ENCODE results near the gene SGSM1.

DNA sequence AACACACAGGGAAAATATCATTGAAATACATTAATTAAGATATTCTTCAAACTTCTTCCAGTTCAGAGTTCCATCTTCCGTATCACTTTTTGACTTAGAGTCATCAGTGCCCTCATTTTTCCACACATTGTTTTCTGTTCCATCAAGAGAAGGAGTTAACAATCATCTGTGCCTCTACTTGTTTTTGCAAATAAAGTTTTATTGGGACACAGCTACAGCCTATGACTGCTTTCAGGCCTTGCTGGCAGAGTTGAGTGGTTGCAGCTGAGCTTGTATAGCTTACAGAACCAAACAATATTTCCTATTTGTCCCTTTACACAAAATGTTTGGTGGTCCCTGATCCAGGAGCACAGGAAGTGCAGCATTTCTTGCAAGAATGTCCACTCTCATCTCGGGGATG is 51.6 kb downstream of the SGSM1 start:
- TF ChIP-seq, protein P1, sequence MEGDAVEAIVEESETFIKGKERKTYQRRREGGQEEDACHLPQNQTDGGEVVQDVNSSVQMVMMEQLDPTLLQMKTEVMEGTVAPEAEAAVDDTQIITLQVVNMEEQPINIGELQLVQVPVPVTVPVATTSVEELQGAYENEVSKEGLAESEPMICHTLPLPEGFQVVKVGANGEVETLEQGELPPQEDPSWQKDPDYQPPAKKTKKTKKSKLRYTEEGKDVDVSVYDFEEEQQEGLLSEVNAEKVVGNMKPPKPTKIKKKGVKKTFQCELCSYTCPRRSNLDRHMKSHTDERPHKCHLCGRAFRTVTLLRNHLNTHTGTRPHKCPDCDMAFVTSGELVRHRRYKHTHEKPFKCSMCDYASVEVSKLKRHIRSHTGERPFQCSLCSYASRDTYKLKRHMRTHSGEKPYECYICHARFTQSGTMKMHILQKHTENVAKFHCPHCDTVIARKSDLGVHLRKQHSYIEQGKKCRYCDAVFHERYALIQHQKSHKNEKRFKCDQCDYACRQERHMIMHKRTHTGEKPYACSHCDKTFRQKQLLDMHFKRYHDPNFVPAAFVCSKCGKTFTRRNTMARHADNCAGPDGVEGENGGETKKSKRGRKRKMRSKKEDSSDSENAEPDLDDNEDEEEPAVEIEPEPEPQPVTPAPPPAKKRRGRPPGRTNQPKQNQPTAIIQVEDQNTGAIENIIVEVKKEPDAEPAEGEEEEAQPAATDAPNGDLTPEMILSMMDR (IDR thresholded peaks at IDR 0.05): no peak
- no peak for TF ChIP-seq POLR2A (IDR thresholded peaks at IDR 0.05)
